H1 (cell line): ENCODE data around the gene METRN. TPM values are rescaled to one million over a fixed set of nuclear protein-coding genes. Genes with fewer than 3 reads are reported as not detected.

Experiments used
- CTCF ChIA-PET: fragments of 300-600 bp; sonication (Branson Sonifier 250); formaldehyde crosslinking; loops from one replicate; lab custom pipeline; 2021; ENCODE audit not compliant: partially characterized antibody; lab: Charles Lee
- POLR2A ChIA-PET: fragments of 300-600 bp; sonication (Branson Sonifier 250); formaldehyde crosslinking; loops from one replicate; lab custom pipeline; 2021; ENCODE audit warnings: inconsistent platforms; ENCODE audit not compliant: partially characterized antibody; lab: Charles Lee
- DNase-seq, 2 experiments: peaks; one replicate each; pipeline versions ENCODE4 v3.0.0 to v3.0.0-alpha.2; 2010 to 2022; ENCODE audit warnings: low spot score in 2 of 2, low read depth in 1 of 2, mixed read lengths in 1 of 2
- FAIRE-seq: peaks from 2 replicates; lab custom pipeline; 2011; peaks lifted over from hg19 to GRCh38; lab: Jason Lieb, UNC
- H2AFZ ChIP-seq: 2 replicates; pipeline ENCODE4 v1.8.1; 2012; ENCODE audit warnings: low read length, inconsistent platforms
- H2AK5ac ChIP-seq: 2 replicates; pipeline ENCODE4 v1.6.1; 2013; ENCODE audit warnings: low read depth, low read length
- H2BK120ac ChIP-seq: replicated peaks from 2 replicates; pipeline ENCODE3; 2013; ENCODE audit warnings: low read depth, low read length, inconsistent platforms
- H2BK12ac ChIP-seq: 2 replicates; pipeline ENCODE4 v1.6.1; 2013; ENCODE audit warnings: low read depth, low read length
- H2BK15ac ChIP-seq: 2 replicates; pipeline ENCODE4 v1.6.1; 2013; ENCODE audit warnings: low read length
- H2BK20ac ChIP-seq: 2 replicates; pipeline ENCODE4 v1.6.1; 2013; ENCODE audit warnings: low read length
- H2BK5ac ChIP-seq: 2 replicates; pipeline ENCODE4 v1.6.1; 2013; ENCODE audit warnings: low read depth, low read length
- H3K14ac ChIP-seq: 2 replicates; pipeline ENCODE4 v1.6.1; 2013; ENCODE audit warnings: inconsistent platforms; ENCODE audit not compliant: insufficient read length
- H3K18ac ChIP-seq: 2 replicates; pipeline ENCODE4 v1.6.1; 2013; ENCODE audit warnings: low read length; ENCODE audit errors: extremely low read depth
- H3K23ac ChIP-seq: 2 replicates; pipeline ENCODE4 v1.6.1; 2013; ENCODE audit warnings: inconsistent platforms; ENCODE audit not compliant: insufficient read length
- H3K23me2 ChIP-seq: 2 replicates; pipeline ENCODE4 v1.6.1; 2013; ENCODE audit warnings: low read depth, low read length
- H3K27ac ChIP-seq: 2 replicates; pipeline ENCODE4 v1.6.1; 2011; ENCODE audit warnings: low read depth, low read length, inconsistent platforms
- H3K27me3 ChIP-seq, 4 experiments: replicated peaks in 1 of 4; 1 replicate in 1 of 4; 2 replicates in 3 of 4; pipeline versions ENCODE4 v1.6.1 to v1.8.1; 2011 to 2013; ENCODE audit warnings: low read length in 3 of 4, mild to moderate bottlenecking in 3 of 4, inconsistent platforms in 2 of 4, mixed read lengths in 2 of 4, moderate library complexity in 1 of 4; ENCODE audit not compliant: control insufficient read depth in 3 of 4, insufficient read depth in 3 of 4; ENCODE audit errors: extremely low read depth in 1 of 4
- H3K36me3 ChIP-seq, 4 experiments: 2 replicates each; pipeline versions ENCODE4 v1.6.1 to v1.8.1; 2011 to 2013; ENCODE audit warnings: mild to moderate bottlenecking in 4 of 4, low read length in 3 of 4, moderate library complexity in 2 of 4, control low read depth in 1 of 4, inconsistent platforms in 1 of 4; ENCODE audit not compliant: insufficient read depth in 4 of 4, control insufficient read depth in 2 of 4
- H3K4ac ChIP-seq: replicated peaks from 2 replicates; pipeline ENCODE3; 2013; ENCODE audit warnings: low read length, low read depth, mixed read lengths, inconsistent platforms; ENCODE audit not compliant: insufficient read length
- H3K4me1 ChIP-seq, 4 experiments: replicated peaks in 1 of 4; 1 replicate in 1 of 4; 2 replicates in 3 of 4; pipeline versions ENCODE4 v1.6.1 to v1.8.1; 2011 to 2013; ENCODE audit warnings: low read length in 3 of 4, inconsistent platforms in 2 of 4, mixed read lengths in 1 of 4; ENCODE audit not compliant: insufficient read depth in 4 of 4, control insufficient read depth in 3 of 4
- H3K4me2 ChIP-seq, 2 experiments: 2 replicates each; pipeline versions ENCODE4 v1.6.1 to v1.8.1; 2011 to 2013; ENCODE audit warnings: low read depth in 2 of 2, low read length in 2 of 2, control low read depth in 1 of 2, inconsistent platforms in 1 of 2, mild to moderate bottlenecking in 1 of 2; ENCODE audit not compliant: insufficient read depth in 1 of 2
- H3K4me3 ChIP-seq, 4 experiments: fragments of 200-600, 300-600 bp in 1 of 4; sonication (generic), shearing (Covaris generic), sonication (Bioruptor Twin) in 1 of 4; 2 replicates each; pipeline versions ENCODE4 v1.5.1 to v1.8.1; 2011 to 2016; ENCODE audit warnings: low read length in 4 of 4, low read depth in 3 of 4, control low read depth in 2 of 4, inconsistent platforms in 2 of 4, mild to moderate bottlenecking in 2 of 4, mixed read lengths in 1 of 4, moderate library complexity in 1 of 4; ENCODE audit not compliant: insufficient read depth in 2 of 4; ENCODE audit errors: extremely low read depth in 1 of 4
- H3K56ac ChIP-seq: replicated peaks from 2 replicates; pipeline ENCODE3; 2013; ENCODE audit warnings: low read depth, mild to moderate bottlenecking, mixed read lengths, low read length, inconsistent platforms; ENCODE audit not compliant: insufficient read length
- H3K79me1 ChIP-seq: 2 replicates; pipeline ENCODE4 v1.6.1; 2013; ENCODE audit warnings: low read depth, low read length, control low read depth
- H3K79me2 ChIP-seq, 2 experiments: 2 replicates each; pipeline versions ENCODE4 v1.6.1 to v1.8.1; 2012 to 2013; ENCODE audit warnings: low read length in 2 of 2, mild to moderate bottlenecking in 2 of 2, inconsistent platforms in 1 of 2; ENCODE audit not compliant: insufficient read depth in 2 of 2, control insufficient read depth in 1 of 2
- H3K9ac ChIP-seq, 4 experiments: replicated peaks in 1 of 4; 1 replicate in 1 of 4; 2 replicates in 3 of 4; pipeline versions ENCODE4 v1.6.1 to v1.8.1; 2011 to 2013; ENCODE audit warnings: low read depth in 3 of 4, low read length in 3 of 4, control low read depth in 2 of 4, mild to moderate bottlenecking in 2 of 4, moderate library complexity in 2 of 4, inconsistent platforms in 1 of 4; ENCODE audit errors: extremely low read depth in 1 of 4
- H3K9me3 ChIP-seq, 2 experiments: 2 replicates each; pipeline versions ENCODE4 v1.6.1 to v1.8.1; 2012 to 2013; ENCODE audit warnings: mild to moderate bottlenecking in 2 of 2, moderate library complexity in 2 of 2, control low read depth in 1 of 2, inconsistent platforms in 1 of 2, low read depth in 1 of 2, low read length in 1 of 2, mixed read lengths in 1 of 2; ENCODE audit not compliant: insufficient read depth in 2 of 2
- H4K20me1 ChIP-seq, 2 experiments: replicated peaks in 1 of 2; 2 replicates each; pipeline versions ENCODE3 to v1.8.1; 2011 to 2013; ENCODE audit warnings: inconsistent platforms in 2 of 2, low read length in 2 of 2, mild to moderate bottlenecking in 1 of 2; ENCODE audit not compliant: insufficient read depth in 2 of 2, control insufficient read depth in 1 of 2
- H4K5ac ChIP-seq: 2 replicates; pipeline ENCODE4 v1.6.1; 2013; ENCODE audit warnings: low read length, low read depth, mixed read lengths, inconsistent platforms; ENCODE audit not compliant: insufficient read length
- H4K8ac ChIP-seq: 2 replicates; pipeline ENCODE4 v1.8.0; 2013; ENCODE audit warnings: mild to moderate bottlenecking, moderate library complexity, low read length, inconsistent platforms; ENCODE audit not compliant: insufficient read depth; ENCODE audit errors: extremely low read depth
- H4K91ac ChIP-seq: replicated peaks from 2 replicates; pipeline ENCODE3; 2013; ENCODE audit warnings: low read length, mixed read lengths, inconsistent platforms; ENCODE audit not compliant: insufficient read length
- ASH2L ChIP-seq: fragments of 200-600, 300-600 bp; sonication (generic); IDR thresholded peaks from one replicate; pipeline ENCODE4 v1.7.1; 2017; ENCODE audit warnings: low read length
- ATF3 ChIP-seq: IDR thresholded peaks from 2 replicates; pipeline ENCODE4 v1.6.1; 2011; ENCODE audit warnings: low read depth, mild to moderate bottlenecking, low read length; ENCODE audit not compliant: insufficient read depth
- BACH1 ChIP-seq: IDR thresholded peaks from 2 replicates; pipeline ENCODE4 v1.6.1; 2012; ENCODE audit warnings: low read length, improper control_type of control experiment
- BCL11A ChIP-seq, 2 experiments: IDR thresholded peaks; one replicate each; pipeline ENCODE4 v1.6.1; 2011; ENCODE audit warnings: low read depth in 2 of 2, low read length in 2 of 2, mild to moderate bottlenecking in 2 of 2
- EP300 ChIP-seq, 2 experiments: IDR thresholded peaks; 1 replicate in 1 of 2; 2 replicates in 1 of 2; pipeline ENCODE4 v1.6.1; 2011 to 2012; ENCODE audit warnings: low read depth in 2 of 2, low read length in 2 of 2, mild to moderate bottlenecking in 2 of 2, borderline replicate concordance in 1 of 2, inconsistent platforms in 1 of 2, moderate library complexity in 1 of 2
- EZH2 ChIP-seq: fragments of 200-600 bp; sonication (generic); IDR thresholded peaks from 2 replicates; pipeline ENCODE4 v1.7.1; 2012; ENCODE audit warnings: low read depth, mild to moderate bottlenecking, moderate library complexity, low read length, inconsistent platforms; ENCODE audit not compliant: severe bottlenecking
- POLR2AphosphoS5 ChIP-seq: IDR thresholded peaks from 2 replicates; pipeline ENCODE4 v1.6.1; 2011; ENCODE audit warnings: low read depth, low read length
- RFX5 ChIP-seq: IDR thresholded peaks from 2 replicates; pipeline ENCODE4 v1.6.1; 2011; ENCODE audit warnings: low read depth, low read length, improper control_type of control experiment, borderline replicate concordance
- SAP30 ChIP-seq: fragments of 300-600 bp; sonication (generic); IDR thresholded peaks from 2 replicates; pipeline ENCODE4 v1.7.1; 2012; ENCODE audit warnings: low read length, moderate library complexity, mild to moderate bottlenecking, inconsistent platforms; ENCODE audit not compliant: insufficient read depth, insufficient replicate concordance
- SIX5 ChIP-seq: IDR thresholded peaks from 2 replicates; pipeline ENCODE4 v1.6.1; 2011; ENCODE audit warnings: mild to moderate bottlenecking, low read depth, low read length
- SP1 ChIP-seq: IDR thresholded peaks from 2 replicates; pipeline ENCODE4 v1.6.1; 2011; ENCODE audit warnings: low read depth, low read length
- TAF7 ChIP-seq: optimal IDR thresholded peaks from 2 replicates; pipeline ENCODE3; 2011; ENCODE audit warnings: low read depth, mild to moderate bottlenecking, inconsistent platforms, low read length, moderate library complexity, borderline replicate concordance
- TEAD4 ChIP-seq: IDR thresholded peaks from 2 replicates; pipeline ENCODE4 v1.6.1; 2012; ENCODE audit warnings: low read depth, low read length, inconsistent platforms, mixed read lengths
- WGBS, 2 experiments: shearing (Covaris generic) in 1 of 2; methylation state at CpG; one replicate each; pipeline versions ENCODE4 v1.1.6 to v1.1.7; 2013 to 2015; ENCODE audit warnings: low lambda C conversion rate in 2 of 2, mixed read lengths in 2 of 2, inconsistent platforms in 1 of 2, low coverage in 1 of 2, missing lambda C conversion rate in 1 of 2; ENCODE audit not compliant: insufficient replicate concordance in 2 of 2, insufficient coverage in 1 of 2, insufficient read length in 1 of 2; ENCODE audit errors: extremely low coverage in 1 of 2, missing lambda C conversion rate in 1 of 2; 5-methylcytosine and 5-hydroxymethylcytosine counted together
- polyA plus RNA-seq, 7 experiments: library from polyadenylated mRNA; depleted of rRNA in 3 of 7; stranded (reverse) in 5 of 7; unstranded in 2 of 7; fragments of >200 nt in 5 of 7; fragments of 200-250 nt in 2 of 7; gene quantifications; 1 replicate in 5 of 7; 2 replicates in 1 of 7; 4 replicates in 1 of 7; pipeline versions ENCODE4 v1.2.1 to v1.2.3, GENCODE V29; 2011 to 2013; ENCODE audit warnings: missing spikeins in 2 of 7, mixed read lengths in 2 of 7
- total RNA-seq: library from RNA; stranded (reverse); fragmentation: NEBNext Ultra II Directional; extraction: Animal tissue kit (Norgen Biotek cat#: 25700); gene quantifications from 2 replicates; pipeline ENCODE4 v1.2.1, GENCODE V29; 2021

METRN gene
- total and polyA plus RNA-seq, 2 of the 8 experiments (the other 6 are each of a cell fraction or from before 2014, with no cell fraction given) = 18.7 to 25.8 TPM

- POLR2A ChIA-PET = interaction anchor here (0.7 to 23.0 kb wide), 8 partner anchors 3 to 76 kb away, joined by 3 to 353 read pairs (median 14); partner anchors contain the start of genes ANTKMT, CCDC78, CHTF18 and CIAO3
- no peak for TF ChIP-seq TAF7
- TF ChIP-seq ASH2L = no peak
- TF ChIP-seq EP300 (IDR thresholded peaks at IDR 0.05; ENCODE audit: borderline replicate concordance in 1 of 2, low read depth in 2 of 2, low read length in 2 of 2) = no peak
- no peak for TF ChIP-seq ATF3
- TF ChIP-seq BACH1 = no peak
- no peak for TF ChIP-seq SP1
- TF ChIP-seq TEAD4 = no peak
- no peak for TF ChIP-seq EZH2
- TF ChIP-seq SIX5 = no peak
- TF ChIP-seq POLR2AphosphoS5 = no peak
- no peak for TF ChIP-seq RFX5
- no peak for TF ChIP-seq BCL11A (IDR thresholded peaks at IDR 0.05; ENCODE audit: low read depth in 2 of 2, low read length in 2 of 2)
- TF ChIP-seq SAP30 = no peak
Measured at GRCh38 chr16:723695-724094, 8.8 kb downstream of the METRN start.

More at GRCh38 chr16:723695-724094, 8.8 kb downstream of the METRN start:
- no peak overlapping the region for H2BK20ac ChIP-seq
- no peak overlapping the region for H3K23ac ChIP-seq
- peaks cover 4 to 19% of the 10 kb centered on the region in 2 experiments for H4K20me1 ChIP-seq
- no peak overlapping the region for H3K27ac ChIP-seq
- H3K4me3 ChIP-seq = no peak overlapping the region
- H3K14ac ChIP-seq = no peak overlapping the region
- no peak overlapping the region for H2BK120ac ChIP-seq
- no peak overlapping the region for H2BK5ac ChIP-seq
- FAIRE-seq (no peak), DNase-seq (no peak)
- H3K4me2 ChIP-seq = no peak overlapping the region
- no peak overlapping the region for H4K5ac ChIP-seq
- no peak overlapping the region for H4K91ac ChIP-seq
- no peak overlapping the region for H3K18ac ChIP-seq
- no peaks in the 10 kb centered on the region for H3K79me2 ChIP-seq
- H3K56ac ChIP-seq = no peak overlapping the region
- H2AK5ac ChIP-seq = no peak overlapping the region
- peaks cover 0 to 23% (median 14%) of the 10 kb centered on the region in 4 experiments; a peak in 5 of 7 replicates for H3K4me1 ChIP-seq
- no peak overlapping the region for H4K8ac ChIP-seq
- H3K79me1 ChIP-seq = no peaks in the 10 kb centered on the region
- no peak overlapping the region for H2AFZ ChIP-seq
- H3K9me3 ChIP-seq = no peaks in the 10 kb centered on the region; a peak in 1 of 4 replicates
- 92% methylated on average over 8 of the region's 9 CpGs; no CpG with 5 or more reads in 1 of the 2 experiments for WGBS, 2 experiments
- CTCF ChIA-PET = interaction anchor here (32.4 to 35.8 kb wide), 3 partner anchors 7 to 61 kb away, joined by 424 to 977 read pairs (median 977); partner anchors contain the start of genes ANTKMT, CCDC78, CHTF18 and CIAO3
- no peak overlapping the region for H3K9ac ChIP-seq
- peaks cover 26% of the 10 kb centered on the region; the same call in 1 of the 2 replicates for H3K23me2 ChIP-seq
- no peak overlapping the region for H2BK15ac ChIP-seq
- peaks cover 0 to 22% (median 5%) of the 10 kb centered on the region in 4 experiments; a peak in 4 of 7 replicates for H3K27me3 ChIP-seq
- H3K4ac ChIP-seq = no peak overlapping the region
- H2BK12ac ChIP-seq = no peak overlapping the region
- peaks cover 0 to 6% (median 0%) of the 10 kb centered on the region in 4 experiments; a peak in 1 of 8 replicates for H3K36me3 ChIP-seq
